ENCODE data around the gene CD80.

DNA sequence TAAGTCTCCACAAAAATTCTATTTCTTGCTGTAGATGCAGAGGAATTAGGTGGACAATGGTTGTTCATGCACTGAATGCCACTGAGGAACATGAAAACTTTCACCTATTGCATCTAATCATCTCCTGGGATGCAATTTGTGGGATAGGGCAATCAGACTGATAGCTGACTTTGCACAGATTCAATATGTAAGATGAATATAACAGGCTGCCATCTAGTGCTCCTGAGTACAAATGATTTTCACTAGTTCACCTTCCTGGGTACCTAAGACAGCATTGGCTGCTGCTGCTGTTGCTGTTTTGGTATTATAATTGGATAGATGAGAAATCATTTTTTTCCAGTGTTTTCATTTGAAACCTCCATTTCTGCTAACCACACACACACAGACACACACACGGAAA, 41.4 kb downstream of the CD80 start:
- TF ChIP-seq POLR2A (IDR thresholded peaks at IDR 0.05): no peak
- TF ChIP-seq, protein P1, sequence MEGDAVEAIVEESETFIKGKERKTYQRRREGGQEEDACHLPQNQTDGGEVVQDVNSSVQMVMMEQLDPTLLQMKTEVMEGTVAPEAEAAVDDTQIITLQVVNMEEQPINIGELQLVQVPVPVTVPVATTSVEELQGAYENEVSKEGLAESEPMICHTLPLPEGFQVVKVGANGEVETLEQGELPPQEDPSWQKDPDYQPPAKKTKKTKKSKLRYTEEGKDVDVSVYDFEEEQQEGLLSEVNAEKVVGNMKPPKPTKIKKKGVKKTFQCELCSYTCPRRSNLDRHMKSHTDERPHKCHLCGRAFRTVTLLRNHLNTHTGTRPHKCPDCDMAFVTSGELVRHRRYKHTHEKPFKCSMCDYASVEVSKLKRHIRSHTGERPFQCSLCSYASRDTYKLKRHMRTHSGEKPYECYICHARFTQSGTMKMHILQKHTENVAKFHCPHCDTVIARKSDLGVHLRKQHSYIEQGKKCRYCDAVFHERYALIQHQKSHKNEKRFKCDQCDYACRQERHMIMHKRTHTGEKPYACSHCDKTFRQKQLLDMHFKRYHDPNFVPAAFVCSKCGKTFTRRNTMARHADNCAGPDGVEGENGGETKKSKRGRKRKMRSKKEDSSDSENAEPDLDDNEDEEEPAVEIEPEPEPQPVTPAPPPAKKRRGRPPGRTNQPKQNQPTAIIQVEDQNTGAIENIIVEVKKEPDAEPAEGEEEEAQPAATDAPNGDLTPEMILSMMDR (IDR thresholded peaks at IDR 0.05 in 4 of 5, conservative IDR thresholded peaks at IDR 0.05 in 1 of 5): no peak
